ENCODE data around the gene AHCYL1.

The AHCYL1 gene

DNA sequence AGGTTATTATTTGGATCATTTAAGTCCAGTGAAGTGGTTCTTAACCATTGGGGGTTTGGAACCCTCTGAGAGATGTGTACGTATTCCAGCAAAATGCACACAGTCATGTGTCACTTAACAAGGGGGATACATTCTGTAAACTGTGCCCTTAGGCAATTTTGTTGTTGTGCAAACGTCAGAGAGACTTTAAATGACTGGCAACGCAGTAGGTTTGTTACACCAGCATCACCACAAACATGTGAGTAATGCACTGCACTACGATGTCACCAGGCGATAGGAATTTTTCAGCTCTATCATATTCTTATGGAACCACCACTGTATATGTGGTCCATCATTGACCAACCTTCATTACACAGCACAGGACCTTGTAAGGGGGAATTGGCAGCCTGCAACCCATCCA lies 11.9 kb downstream of the AHCYL1 start:
- no peak overlapping the region for H3K4me3 ChIP-seq (ENCODE audit: low read depth, low read length)
- TF ChIP-seq, protein P1, sequence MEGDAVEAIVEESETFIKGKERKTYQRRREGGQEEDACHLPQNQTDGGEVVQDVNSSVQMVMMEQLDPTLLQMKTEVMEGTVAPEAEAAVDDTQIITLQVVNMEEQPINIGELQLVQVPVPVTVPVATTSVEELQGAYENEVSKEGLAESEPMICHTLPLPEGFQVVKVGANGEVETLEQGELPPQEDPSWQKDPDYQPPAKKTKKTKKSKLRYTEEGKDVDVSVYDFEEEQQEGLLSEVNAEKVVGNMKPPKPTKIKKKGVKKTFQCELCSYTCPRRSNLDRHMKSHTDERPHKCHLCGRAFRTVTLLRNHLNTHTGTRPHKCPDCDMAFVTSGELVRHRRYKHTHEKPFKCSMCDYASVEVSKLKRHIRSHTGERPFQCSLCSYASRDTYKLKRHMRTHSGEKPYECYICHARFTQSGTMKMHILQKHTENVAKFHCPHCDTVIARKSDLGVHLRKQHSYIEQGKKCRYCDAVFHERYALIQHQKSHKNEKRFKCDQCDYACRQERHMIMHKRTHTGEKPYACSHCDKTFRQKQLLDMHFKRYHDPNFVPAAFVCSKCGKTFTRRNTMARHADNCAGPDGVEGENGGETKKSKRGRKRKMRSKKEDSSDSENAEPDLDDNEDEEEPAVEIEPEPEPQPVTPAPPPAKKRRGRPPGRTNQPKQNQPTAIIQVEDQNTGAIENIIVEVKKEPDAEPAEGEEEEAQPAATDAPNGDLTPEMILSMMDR (IDR thresholded peaks at IDR 0.05; ENCODE audit: borderline replicate concordance, insufficient read depth, low read depth, low read length) = no peak

GRCh38 chr1:109997204-109997866 lies 12.8 kb downstream of the AHCYL1 start:
- H3K4me3 ChIP-seq (ENCODE audit: low read depth, low read length) = no peak overlapping the region
- TF ChIP-seq, protein P1 (IDR thresholded peaks at IDR 0.05; ENCODE audit: borderline replicate concordance, insufficient read depth, low read depth, low read length) = no peak

DNA sequence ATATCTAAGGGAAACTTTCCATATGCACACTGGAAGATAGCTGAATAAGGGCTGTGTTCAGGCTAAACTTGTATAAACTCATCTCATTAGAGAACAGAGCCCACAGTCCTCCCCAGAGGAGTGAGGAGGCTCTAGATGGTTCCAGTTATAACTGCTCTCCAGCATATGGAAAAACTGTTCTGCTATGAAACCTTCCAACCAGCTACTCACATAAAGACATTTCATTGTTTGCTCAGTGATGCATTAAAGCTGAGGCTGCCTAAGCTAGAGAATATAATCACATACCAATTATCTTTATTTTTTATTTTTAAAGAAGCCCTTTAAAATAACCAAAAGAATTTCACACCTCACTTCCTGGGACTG lies 13.3 kb downstream of the AHCYL1 start:
- TF ChIP-seq, protein P1 (IDR thresholded peaks at IDR 0.05; ENCODE audit: borderline replicate concordance, insufficient read depth, low read depth, low read length) = no peak
- H3K4me3 ChIP-seq (ENCODE audit: low read depth, low read length) = no peak overlapping the region

GRCh38 chr1:110002695-110003094 lies 18.1 kb downstream of the AHCYL1 start:
- no peak overlapping the region for H3K4me3 ChIP-seq (ENCODE audit: low read depth, low read length)
- TF ChIP-seq, protein P1 (IDR thresholded peaks at IDR 0.05; ENCODE audit: borderline replicate concordance, insufficient read depth, low read depth, low read length) = no peak

- H3K4me3 ChIP-seq (ENCODE audit: low read depth, low read length) = no peak overlapping the region
- TF ChIP-seq, protein P1 (IDR thresholded peaks at IDR 0.05; ENCODE audit: borderline replicate concordance, insufficient read depth, low read depth, low read length) = no peak
Measured at GRCh38 chr1:110003747-110004428, 19.3 kb downstream of the AHCYL1 start.

- TF ChIP-seq, protein P1 (IDR thresholded peaks at IDR 0.05; ENCODE audit: borderline replicate concordance, insufficient read depth, low read depth, low read length) = no peak
- H3K4me3 ChIP-seq (ENCODE audit: low read depth, low read length) = no peak overlapping the region
Measured at GRCh38 chr1:110004583-110004982, 20.0 kb downstream of the AHCYL1 start.

- H3K4me3 ChIP-seq (ENCODE audit: low read depth, low read length) = no peak overlapping the region
- TF ChIP-seq, protein P1 (IDR thresholded peaks at IDR 0.05; ENCODE audit: borderline replicate concordance, insufficient read depth, low read depth, low read length) = no peak
Measured at GRCh38 chr1:110005971-110006370, 21.4 kb downstream of the AHCYL1 start.

Measured in GM12875 (cell line).